22Rv1 (cell line): ENCODE results near the gene EGFR.

ENCODE experiments used
- CTCF ChIP-seq: fragments of 450-650 bp; IDR thresholded peaks from 2 replicates; pipeline ENCODE4 v1.5.1; 2017; ENCODE audit warnings: mild to moderate bottlenecking
- ZFX ChIP-seq: fragments of 450-650 bp; IDR thresholded peaks from 2 replicates; pipeline ENCODE4 v1.6.1; 2017; ENCODE audit warnings: antibody characterized with exemption, borderline replicate concordance

GRCh38 chr7:54969208-54969967 is 49.4 kb upstream of the EGFR start:
- TF ChIP-seq CTCF: no peak
- no peak for TF ChIP-seq ZFX
